HepG2 (cell line): ENCODE results near the gene HNRNPUL2. TPM values are rescaled to one million over a fixed set of nuclear protein-coding genes. Genes with fewer than 3 reads are reported as not detected.

ENCODE experiments used
- ARNT2 ChIP-seq: sonication (generic); formaldehyde crosslinking; IDR thresholded peaks from 2 replicates; pipeline ENCODE4 v1.8.0; 2022; ENCODE audit warnings: mild to moderate bottlenecking, low read depth, missing genetic modification reagents, moderate library complexity
- BRD4 ChIP-seq: sonication (generic); formaldehyde crosslinking; IDR thresholded peaks from 2 replicates; pipeline ENCODE4 v1.4.0; 2020; ENCODE audit warnings: missing genetic modification reagents
- DMAP1 ChIP-seq: IDR thresholded peaks from 2 replicates; pipeline ENCODE4 v1.6.1; 2016
- ETV5 ChIP-seq: IDR thresholded peaks from 2 replicates; pipeline ENCODE4 v1.6.1; 2018; ENCODE audit warnings: missing biosample characterization, missing genetic modification reagents, inconsistent platforms, borderline replicate concordance
- FIP1L1 ChIP-seq: fragments of 200-400 bp; formaldehyde crosslinking; IDR thresholded peaks from 2 replicates; pipeline ENCODE4 v1.6.1; 2018; ENCODE audit warnings: low read depth, mild to moderate bottlenecking, low read length, moderate library complexity, borderline replicate concordance; ENCODE audit not compliant: insufficient read depth
- HNRNPLL ChIP-seq: fragments of 200-400 bp; formaldehyde crosslinking; IDR thresholded peaks from 2 replicates; pipeline ENCODE4 v1.6.1; 2017; ENCODE audit warnings: mild to moderate bottlenecking, low read depth, low read length; ENCODE audit not compliant: poor library complexity, severe bottlenecking
- MYC ChIP-seq: sonication (generic); formaldehyde crosslinking; IDR thresholded peaks from 2 replicates; pipeline ENCODE4 v1.9.0; 2021; ENCODE audit warnings: missing genetic modification reagents, borderline replicate concordance
- NFYC ChIP-seq: IDR thresholded peaks from 2 replicates; pipeline ENCODE4 v1.6.1; 2016; ENCODE audit warnings: missing genetic modification reagents, missing compliant biosample characterization
- PCBP2 ChIP-seq: fragments of 200-400 bp; formaldehyde crosslinking; optimal IDR thresholded peaks from 2 replicates; pipeline ENCODE3; 2018; ENCODE audit warnings: low read length, low read depth; ENCODE audit not compliant: poor library complexity, severe bottlenecking
- SMYD3 ChIP-seq: sonication (generic); formaldehyde crosslinking; IDR thresholded peaks from 2 replicates; pipeline ENCODE4 v1.8.1; 2023; ENCODE audit warnings: mild to moderate bottlenecking, missing genetic modification reagents
- TARDBP ChIP-seq: sonication (generic); formaldehyde crosslinking; IDR thresholded peaks from 2 replicates; pipeline ENCODE4 v1.8.0; 2022; ENCODE audit warnings: mild to moderate bottlenecking, missing genetic modification reagents
- TCF7L2 ChIP-seq: IDR thresholded peaks from 2 replicates; pipeline ENCODE4 v1.6.1; 2011; ENCODE audit warnings: mild to moderate bottlenecking, low read depth, low read length, moderate library complexity
- ZNF10 ChIP-seq: sonication (generic); formaldehyde crosslinking; IDR thresholded peaks from 2 replicates; pipeline ENCODE4 v1.4.0; 2020; ENCODE audit warnings: mild to moderate bottlenecking, low read depth, missing genetic modification reagents, borderline replicate concordance
- ZNF264 ChIP-seq: sonication (generic); formaldehyde crosslinking; IDR thresholded peaks from 2 replicates; pipeline ENCODE4 v1.4.0; 2020; ENCODE audit warnings: missing genetic modification reagents
- ZNF512B ChIP-seq: sonication (generic); formaldehyde crosslinking; IDR thresholded peaks from 2 replicates; pipeline ENCODE4 v1.5.1; 2020; ENCODE audit warnings: missing genetic modification reagents, mild to moderate bottlenecking, borderline replicate concordance
- ZNF556 ChIP-seq: sonication (generic); formaldehyde crosslinking; IDR thresholded peaks from 2 replicates; pipeline ENCODE4 v1.4.0; 2020; ENCODE audit warnings: mild to moderate bottlenecking, missing genetic modification reagents, borderline replicate concordance
- ZNF589 ChIP-seq: sonication (generic); formaldehyde crosslinking; conservative IDR thresholded peaks from 2 replicates; pipeline ENCODE4 v1.8.0; 2022; ENCODE audit warnings: mild to moderate bottlenecking, moderate library complexity, missing genetic modification reagents
- ZNF605 ChIP-seq: sonication (generic); formaldehyde crosslinking; IDR thresholded peaks from 2 replicates; pipeline ENCODE4 v1.8.0; 2022; ENCODE audit warnings: mild to moderate bottlenecking, missing genetic modification reagents
- ZNF749 ChIP-seq: sonication (generic); formaldehyde crosslinking; IDR thresholded peaks from 2 replicates; pipeline ENCODE4 v1.8.0; 2022; ENCODE audit warnings: mild to moderate bottlenecking, missing genetic modification reagents, moderate library complexity, borderline replicate concordance
- ZNF781 ChIP-seq: sonication (generic); formaldehyde crosslinking; IDR thresholded peaks from 2 replicates; pipeline ENCODE4 v1.5.1; 2020; ENCODE audit warnings: borderline replicate concordance, mild to moderate bottlenecking, missing genetic modification reagents; ENCODE audit errors: not compliant biosample characterization
- ZNF878 ChIP-seq: sonication (generic); formaldehyde crosslinking; IDR thresholded peaks from 2 replicates; pipeline ENCODE4 v1.8.1; 2023; ENCODE audit warnings: mild to moderate bottlenecking, missing genetic modification reagents, moderate library complexity
- polyA plus RNA-seq, 8 experiments: library from polyadenylated mRNA; depleted of rRNA in 3 of 8; stranded (reverse) in 7 of 8; unstranded in 1 of 8; fragments of >200 nt; fragmentation: Illumina TruSeq in 4 of 8; extraction: Trizol in 4 of 8; gene quantifications; 2 replicates each; pipeline versions ENCODE4 v1.2.1 to v1.2.3, GENCODE V29; 2011 to 2016; ENCODE audit warnings: low read depth in 4 of 8, missing spikeins in 1 of 8, mixed read lengths in 1 of 8; ENCODE audit not compliant: insufficient read depth in 1 of 8
- total RNA-seq, 5 experiments: library from RNA; depleted of rRNA; stranded (reverse); fragments of >200 nt; fragmentation: Illumina TruSeq; extraction: Trizol; gene quantifications; 2 replicates each; pipeline ENCODE4 v1.2.3, GENCODE V29; 2016; ENCODE audit warnings: low read depth in 1 of 5
- TF ChIP-seq, protein P1 (sequence below): sonication (generic); formaldehyde crosslinking; IDR thresholded peaks from 2 replicates; pipeline ENCODE4 v1.4.0; 2020; ENCODE audit warnings: missing genetic modification reagents; ENCODE audit errors: not compliant biosample characterization
- TF ChIP-seq, protein P2 (sequence below): sonication (generic); formaldehyde crosslinking; IDR thresholded peaks from 2 replicates; pipeline ENCODE4 v1.8.1; 2023; ENCODE audit warnings: mild to moderate bottlenecking, missing genetic modification reagents
- TF ChIP-seq, protein P3 (sequence below): sonication (generic); formaldehyde crosslinking; conservative IDR thresholded peaks from 2 replicates; pipeline ENCODE4 v1.8.0; 2022; ENCODE audit warnings: low read depth, missing genetic modification reagents

Gene HNRNPUL2
- total and polyA plus RNA-seq, 2 of the 13 experiments (the other 11 are each of a cell fraction or from before 2014, with no cell fraction given) = 8.4 to 9.6 TPM

DNA sequence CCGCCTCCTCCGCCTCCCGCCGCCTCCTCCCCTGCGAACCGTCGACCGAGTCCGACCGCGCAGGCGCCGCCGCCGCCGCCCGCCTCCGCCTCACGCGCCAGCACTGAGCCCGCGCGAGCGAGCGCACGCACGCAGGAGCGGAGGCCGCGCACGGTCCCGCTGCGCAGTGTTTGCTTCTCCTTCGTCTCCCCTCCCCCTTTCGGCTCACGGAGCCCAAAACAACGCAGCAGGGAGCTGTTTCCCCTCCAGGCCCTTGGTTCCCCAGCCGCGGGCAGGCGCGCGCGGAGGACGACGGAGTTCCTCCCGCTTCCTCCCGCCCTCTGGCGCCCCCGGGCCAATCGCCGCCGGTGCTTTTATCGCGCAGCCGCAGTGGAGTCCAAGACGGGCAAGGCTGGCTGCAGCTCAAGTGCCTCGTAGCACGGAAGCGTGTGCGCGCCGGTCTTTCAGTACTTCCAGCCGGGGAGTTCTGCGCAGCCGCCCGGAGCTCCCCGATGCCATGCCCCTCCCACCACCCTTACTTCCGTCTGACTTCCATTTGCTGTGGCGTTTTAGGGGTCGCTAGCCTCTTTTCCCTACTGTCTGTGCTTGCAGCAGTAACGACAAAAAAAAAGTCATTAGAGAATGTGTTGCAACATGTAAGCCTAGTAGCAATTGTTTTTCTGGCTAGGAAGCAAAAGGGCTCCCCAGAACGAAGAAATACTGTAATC, at the start of gene HNRNPUL2 (continued):
- TF ChIP-seq ZNF749 (CRISPR knock-in tag) = peak; percentile 98
- TF ChIP-seq ZNF264 (CRISPR knock-in tag) = no peak
- no peak for TF ChIP-seq TCF7L2
- TF ChIP-seq FIP1L1 = no peak
- TF ChIP-seq ZNF605 = peak; percentile 72
- peak; percentile 72; the same call in 1 of the 2 replicates for TF ChIP-seq ETV5 (CRISPR knock-in tag)
- TF ChIP-seq, protein P1, sequence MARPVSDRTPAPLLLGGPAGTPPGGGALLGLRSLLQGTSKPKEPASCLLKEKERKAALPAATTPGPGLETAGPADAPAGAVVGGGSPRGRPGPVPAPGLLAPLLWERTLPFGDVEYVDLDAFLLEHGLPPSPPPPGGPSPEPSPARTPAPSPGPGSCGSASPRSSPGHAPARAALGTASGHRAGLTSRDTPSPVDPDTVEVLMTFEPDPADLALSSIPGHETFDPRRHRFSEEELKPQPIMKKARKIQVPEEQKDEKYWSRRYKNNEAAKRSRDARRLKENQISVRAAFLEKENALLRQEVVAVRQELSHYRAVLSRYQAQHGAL = peak; percentile 83
- TF ChIP-seq, protein P2, sequence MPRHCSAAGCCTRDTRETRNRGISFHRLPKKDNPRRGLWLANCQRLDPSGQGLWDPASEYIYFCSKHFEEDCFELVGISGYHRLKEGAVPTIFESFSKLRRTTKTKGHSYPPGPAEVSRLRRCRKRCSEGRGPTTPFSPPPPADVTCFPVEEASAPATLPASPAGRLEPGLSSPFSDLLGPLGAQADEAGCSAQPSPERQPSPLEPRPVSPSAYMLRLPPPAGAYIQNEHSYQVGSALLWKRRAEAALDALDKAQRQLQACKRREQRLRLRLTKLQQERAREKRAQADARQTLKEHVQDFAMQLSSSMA (CRISPR knock-in tag) = peak; percentile 81; the same call in 1 of the 2 replicates
- no peak for TF ChIP-seq ZNF10
- TF ChIP-seq DMAP1 (CRISPR knock-in tag) = peak; percentile 94
- TF ChIP-seq SMYD3 (CRISPR knock-in tag) = peak; percentile 57; the same call in 1 of the 2 replicates
- peak; percentile 98 for TF ChIP-seq ARNT2 (CRISPR knock-in tag)
- TF ChIP-seq BRD4 (CRISPR knock-in tag) = peak; percentile 80
- TF ChIP-seq ZNF512B (CRISPR knock-in tag) = no peak
- TF ChIP-seq NFYC (CRISPR knock-in tag) = peak; percentile 77
- peak; percentile 78; the same call in 1 of the 2 replicates for TF ChIP-seq ZNF556
- TF ChIP-seq ZNF878 = no peak; the same call in 1 of the 2 replicates
- peak; percentile 79; the same call in 1 of the 2 replicates for TF ChIP-seq ZNF589 (CRISPR knock-in tag)
- TF ChIP-seq PCBP2 = no peak
- peak; percentile 92 for TF ChIP-seq MYC (CRISPR knock-in tag)
- TF ChIP-seq ZNF781 = peak; percentile 66
- TF ChIP-seq TARDBP (CRISPR knock-in tag) = no peak; the same call in none of the 2 replicates
- TF ChIP-seq HNRNPLL = peak; percentile 82
- TF ChIP-seq, protein P3, sequence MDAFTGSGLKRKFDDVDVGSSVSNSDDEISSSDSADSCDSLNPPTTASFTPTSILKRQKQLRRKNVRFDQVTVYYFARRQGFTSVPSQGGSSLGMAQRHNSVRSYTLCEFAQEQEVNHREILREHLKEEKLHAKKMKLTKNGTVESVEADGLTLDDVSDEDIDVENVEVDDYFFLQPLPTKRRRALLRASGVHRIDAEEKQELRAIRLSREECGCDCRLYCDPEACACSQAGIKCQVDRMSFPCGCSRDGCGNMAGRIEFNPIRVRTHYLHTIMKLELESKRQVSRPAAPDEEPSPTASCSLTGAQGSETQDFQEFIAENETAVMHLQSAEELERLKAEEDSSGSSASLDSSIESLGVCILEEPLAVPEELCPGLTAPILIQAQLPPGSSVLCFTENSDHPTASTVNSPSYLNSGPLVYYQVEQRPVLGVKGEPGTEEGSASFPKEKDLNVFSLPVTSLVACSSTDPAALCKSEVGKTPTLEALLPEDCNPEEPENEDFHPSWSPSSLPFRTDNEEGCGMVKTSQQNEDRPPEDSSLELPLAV = peak; percentile 52; the same call in 1 of the 2 replicates
